WI38 (cell line): ENCODE data around the gene LY86.

Experiments used
- H3K4me3 ChIP-seq: 2 replicates; pipeline ENCODE4 v1.5.1; 2011; ENCODE audit warnings: low read depth, mild to moderate bottlenecking, control low read depth, low read length
- CTCF ChIP-seq: IDR thresholded peaks from 2 replicates; pipeline ENCODE4 v1.5.1; 2012; ENCODE audit warnings: low read depth, mild to moderate bottlenecking, control low read depth, low read length

LY86 gene

GRCh38 chr6:6634735-6635075 is 46.2 kb downstream of the LY86 start:
- no peak overlapping the region for H3K4me3 ChIP-seq
- TF ChIP-seq CTCF: no peak

- TF ChIP-seq CTCF: no peak
- H3K4me3 ChIP-seq: no peak overlapping the region
Measured at GRCh38 chr6:6635291-6635690, 46.8 kb downstream of the LY86 start.

GRCh38 chr6:6635869-6636268 is 47.3 kb downstream of the LY86 start:
- TF ChIP-seq CTCF: no peak
- H3K4me3 ChIP-seq: no peak overlapping the region

GRCh38 chr6:6639572-6639971 is 51.1 kb downstream of the LY86 start:
- TF ChIP-seq CTCF: no peak
- H3K4me3 ChIP-seq: no peak overlapping the region

- no peak for TF ChIP-seq CTCF
- no peak overlapping the region for H3K4me3 ChIP-seq
Measured at GRCh38 chr6:6640926-6641325, 52.4 kb downstream of the LY86 start.

GRCh38 chr6:6643398-6643797 is 54.9 kb downstream of the LY86 start:
- no peak overlapping the region for H3K4me3 ChIP-seq
- no peak for TF ChIP-seq CTCF

- TF ChIP-seq CTCF: no peak
- H3K4me3 ChIP-seq: no peak overlapping the region
Measured at GRCh38 chr6:6645261-6645917, 56.9 kb downstream of the LY86 start.
